Measurements from ENCODE around the gene WDR55.

GRCh38 chr5:140642718-140643117, 22.0 kb upstream of the WDR55 start:
- TF ChIP-seq SP1 (IDR thresholded peaks at IDR 0.05) (no peak), HDGF (IDR thresholded peaks at IDR 0.05; ENCODE audit: borderline replicate concordance) (no peak), TARDBP (IDR thresholded peaks at IDR 0.05) (no peak), ZNF384 (IDR thresholded peaks at IDR 0.05) (no peak), FOXA1 (IDR thresholded peaks at IDR 0.05) (no peak), CTBP1 (IDR thresholded peaks at IDR 0.05; ENCODE audit: borderline replicate concordance) (no peak), BHLHE40 (IDR thresholded peaks at IDR 0.05; ENCODE audit: borderline replicate concordance) (no peak), ARNT (IDR thresholded peaks at IDR 0.05) (no peak), ELF4 (IDR thresholded peaks at IDR 0.05) (no peak), L3MBTL2 (conservative IDR thresholded peaks at IDR 0.05) (no peak)

Measured in HEK293T (cell line).